ENCODE results near the gene ZNF124.
"Not testable (repeated sequence)": the region's sequence is repeated elsewhere in the genome, so short reads cannot be mapped to it uniquely, and the experiment has no call there.

Gene ZNF124

DNA sequence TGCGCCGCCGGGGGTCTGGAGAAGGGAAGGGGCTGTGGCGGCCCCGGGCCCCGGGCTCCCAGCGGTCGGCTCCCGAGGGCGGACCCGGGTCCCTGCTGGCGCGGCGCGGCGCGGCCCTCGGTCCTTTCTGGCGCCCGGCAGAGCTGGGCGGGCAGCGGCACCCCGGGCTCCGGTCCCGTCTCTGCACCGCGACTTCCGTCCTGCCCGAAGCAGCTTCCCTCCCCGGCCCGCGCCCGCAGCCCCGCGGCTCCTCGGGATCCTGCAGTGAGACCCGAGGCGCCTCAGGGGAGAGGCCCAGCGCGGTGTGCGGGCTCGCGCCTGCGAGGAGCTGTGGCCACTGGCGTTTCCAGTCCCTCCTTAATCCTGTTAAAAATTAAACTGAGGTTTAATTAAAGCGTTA lies 45.2 kb downstream of the ZNF124 start:
- H3K27ac ChIP-seq (ENCODE audit: low read length); H3K4me1 ChIP-seq (ENCODE audit: control insufficient read depth in 1 of 2, insufficient read depth in 2 of 2, low read length in 2 of 2); H3K36me3 ChIP-seq (ENCODE audit: control insufficient read depth in 1 of 2, insufficient read depth in 2 of 2, low read length in 2 of 2); H3K27me3 ChIP-seq (ENCODE audit: low read depth, low read length); H3K4me3 ChIP-seq (ENCODE audit: low read depth in 1 of 2, low read length in 2 of 2); H3K9me3 ChIP-seq (ENCODE audit: control insufficient read depth in 1 of 2, low read length in 2 of 2): not testable (repeated sequence)

DNA sequence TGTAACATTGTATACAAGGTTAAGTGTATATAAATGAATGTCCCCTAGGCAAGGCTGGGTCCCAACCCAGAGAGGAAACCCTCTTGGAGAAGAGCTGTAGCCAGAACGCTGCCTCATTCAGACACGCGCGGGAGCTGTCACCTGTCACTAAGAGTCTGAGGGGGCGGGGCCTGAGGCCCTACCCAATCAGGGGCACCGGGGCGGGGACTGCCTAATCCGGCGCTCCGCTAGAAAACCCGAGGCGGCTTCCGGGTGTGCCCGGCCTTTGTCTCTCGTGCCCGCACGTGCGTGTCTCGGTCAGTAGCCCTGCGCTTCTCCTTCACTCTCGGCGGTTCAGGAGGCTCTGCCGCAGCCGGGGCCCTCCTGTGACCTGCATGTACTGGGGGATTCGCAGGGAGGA lies 45.7 kb downstream of the ZNF124 start:
- H3K27ac ChIP-seq (ENCODE audit: low read length); H3K4me1 ChIP-seq (ENCODE audit: control insufficient read depth in 1 of 2, insufficient read depth in 2 of 2, low read length in 2 of 2); H3K4me3 ChIP-seq (ENCODE audit: low read depth in 1 of 2, low read length in 2 of 2); H3K9me3 ChIP-seq (ENCODE audit: control insufficient read depth in 1 of 2, low read length in 2 of 2); H3K36me3 ChIP-seq (ENCODE audit: control insufficient read depth in 1 of 2, insufficient read depth in 2 of 2, low read length in 2 of 2); H3K27me3 ChIP-seq (ENCODE audit: low read depth, low read length): not testable (repeated sequence)

DNA sequence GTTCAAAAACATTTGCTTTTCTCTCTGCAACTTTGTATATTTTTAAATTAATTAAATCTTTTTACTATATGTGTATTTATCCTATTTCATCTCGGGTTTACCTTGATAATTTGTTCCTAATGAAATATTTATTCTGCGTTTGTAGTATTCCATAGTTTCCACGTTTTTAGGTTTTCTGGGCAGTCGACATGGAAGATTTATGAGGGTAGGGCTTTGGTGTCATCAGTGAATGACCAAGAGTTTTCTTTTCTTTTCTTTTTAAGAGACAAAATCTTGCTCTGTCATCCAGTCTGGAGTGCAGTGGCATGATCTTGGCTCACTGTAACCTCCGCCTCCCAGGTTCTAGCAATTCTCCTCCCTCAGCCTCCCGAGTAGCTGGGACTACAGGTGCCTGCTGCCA lies 50.4 kb downstream of the ZNF124 start:
- Histone ChIP-seq H3K4me1 (ENCODE audit: control insufficient read depth in 1 of 2, insufficient read depth in 2 of 2, low read length in 2 of 2) (no peaks in the 10 kb centered on the region), H3K4me3 (ENCODE audit: low read depth in 1 of 2, low read length in 2 of 2) (no peak overlapping the region), H3K27ac (ENCODE audit: low read length) (no peak overlapping the region), H3K27me3 (ENCODE audit: low read depth, low read length) (no peaks in the 10 kb centered on the region), H3K36me3 (ENCODE audit: control insufficient read depth in 1 of 2, insufficient read depth in 2 of 2, low read length in 2 of 2) (no peaks in the 10 kb centered on the region), H3K9me3 (ENCODE audit: control insufficient read depth in 1 of 2, low read length in 2 of 2) (no peaks in the 10 kb centered on the region)

DNA sequence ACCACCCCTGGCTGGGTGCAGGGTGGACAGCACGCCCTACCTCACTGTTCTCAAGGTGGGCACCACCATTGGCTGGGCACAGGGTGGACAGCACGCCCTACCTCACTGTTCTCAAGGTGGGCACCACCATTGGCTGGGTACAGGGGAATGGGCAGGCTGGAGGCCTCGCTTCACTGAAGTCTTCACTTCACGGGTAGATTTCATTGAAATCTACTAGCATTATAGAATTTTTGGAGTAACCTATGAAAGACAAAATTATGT lies 51.5 kb downstream of the ZNF124 start:
- not testable (repeated sequence) for H3K4me1 ChIP-seq (ENCODE audit: control insufficient read depth in 1 of 2, insufficient read depth in 2 of 2, low read length in 2 of 2); H3K27ac ChIP-seq (ENCODE audit: low read length); H3K4me3 ChIP-seq (ENCODE audit: low read depth in 1 of 2, low read length in 2 of 2); H3K27me3 ChIP-seq (ENCODE audit: low read depth, low read length); H3K9me3 ChIP-seq (ENCODE audit: control insufficient read depth in 1 of 2, low read length in 2 of 2); H3K36me3 ChIP-seq (ENCODE audit: control insufficient read depth in 1 of 2, insufficient read depth in 2 of 2, low read length in 2 of 2)

DNA sequence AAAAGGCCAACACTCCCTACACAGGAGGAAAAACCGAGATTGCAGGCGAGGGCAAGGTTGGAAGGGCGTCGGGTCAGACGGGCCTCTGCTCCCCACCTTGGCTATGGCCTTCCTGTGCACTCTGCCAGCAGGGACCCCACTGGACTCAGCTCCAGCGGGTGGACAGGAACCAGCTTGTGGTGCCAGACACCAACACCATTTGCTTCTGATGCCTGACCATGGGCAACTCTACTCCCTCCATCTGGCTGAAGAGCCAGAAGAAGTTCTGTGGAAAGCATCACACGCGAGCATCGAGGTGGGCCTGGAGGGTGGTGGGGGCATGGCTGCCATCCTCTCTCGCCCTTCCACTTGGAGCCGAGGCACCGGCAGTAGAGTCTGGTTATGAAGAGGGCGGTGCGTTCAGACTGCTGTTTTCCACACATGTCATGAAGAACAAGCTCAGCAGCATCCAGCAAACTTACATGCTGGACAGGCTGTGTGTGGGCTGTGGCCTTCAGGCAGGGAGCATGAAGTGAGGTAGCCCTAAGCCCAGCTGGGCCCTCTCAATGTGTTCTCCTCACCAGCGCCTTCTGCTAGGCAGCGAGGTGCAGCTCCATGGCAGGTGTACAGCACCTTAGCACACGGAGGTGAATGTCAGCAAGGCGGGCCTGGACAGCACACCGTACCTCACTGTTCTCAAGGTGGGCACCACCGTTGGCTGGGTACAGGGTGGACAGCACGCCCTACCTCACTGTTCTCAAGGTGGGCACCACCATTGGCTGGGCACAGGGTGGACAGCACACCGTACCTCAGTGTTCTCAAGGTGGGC lies 52.0 kb downstream of the ZNF124 start:
- Histone ChIP-seq H3K4me3 (ENCODE audit: low read depth in 1 of 2, low read length in 2 of 2) (no peak overlapping the region), H3K27me3 (ENCODE audit: low read depth, low read length) (no peaks in the 10 kb centered on the region), H3K36me3 (ENCODE audit: control insufficient read depth in 1 of 2, insufficient read depth in 2 of 2, low read length in 2 of 2) (no peaks in the 10 kb centered on the region), H3K9me3 (ENCODE audit: control insufficient read depth in 1 of 2, low read length in 2 of 2) (no peaks in the 10 kb centered on the region), H3K27ac (ENCODE audit: low read length) (no peak overlapping the region), H3K4me1 (ENCODE audit: control insufficient read depth in 1 of 2, insufficient read depth in 2 of 2, low read length in 2 of 2) (no peaks in the 10 kb centered on the region)

DNA sequence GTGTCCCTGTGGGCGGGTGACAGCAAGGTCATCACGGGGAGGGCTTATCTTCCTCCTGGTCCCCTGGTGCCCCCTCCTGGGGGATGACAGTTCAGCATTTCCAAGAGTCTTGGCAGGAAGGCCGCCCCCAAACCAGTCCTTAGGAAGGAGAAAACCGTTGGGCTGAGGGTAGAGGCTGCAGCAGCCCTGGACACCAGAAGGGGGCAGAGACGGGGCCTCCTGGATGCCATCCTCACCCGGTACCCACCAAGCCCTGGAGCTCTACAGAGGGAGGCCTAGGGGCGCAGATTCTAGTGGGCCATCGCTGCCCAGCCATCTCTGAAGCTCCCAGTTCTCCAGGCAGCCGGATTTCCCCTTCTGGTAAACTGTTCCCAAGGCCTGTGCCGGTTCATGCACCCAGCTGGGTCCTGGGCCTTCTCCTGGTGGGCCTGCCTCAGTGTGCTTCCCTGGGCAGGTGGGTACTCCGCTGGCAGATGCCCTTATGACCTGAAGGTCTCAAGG lies 52.8 kb downstream of the ZNF124 start:
- Histone ChIP-seq H3K4me1 (ENCODE audit: control insufficient read depth in 1 of 2, insufficient read depth in 2 of 2, low read length in 2 of 2) (no peaks in the 10 kb centered on the region), H3K9me3 (ENCODE audit: control insufficient read depth in 1 of 2, low read length in 2 of 2) (no peaks in the 10 kb centered on the region), H3K27ac (ENCODE audit: low read length) (no peak overlapping the region), H3K27me3 (ENCODE audit: low read depth, low read length) (no peaks in the 10 kb centered on the region), H3K4me3 (ENCODE audit: low read depth in 1 of 2, low read length in 2 of 2) (no peak overlapping the region), H3K36me3 (ENCODE audit: control insufficient read depth in 1 of 2, insufficient read depth in 2 of 2, low read length in 2 of 2) (no peaks in the 10 kb centered on the region)

DNA sequence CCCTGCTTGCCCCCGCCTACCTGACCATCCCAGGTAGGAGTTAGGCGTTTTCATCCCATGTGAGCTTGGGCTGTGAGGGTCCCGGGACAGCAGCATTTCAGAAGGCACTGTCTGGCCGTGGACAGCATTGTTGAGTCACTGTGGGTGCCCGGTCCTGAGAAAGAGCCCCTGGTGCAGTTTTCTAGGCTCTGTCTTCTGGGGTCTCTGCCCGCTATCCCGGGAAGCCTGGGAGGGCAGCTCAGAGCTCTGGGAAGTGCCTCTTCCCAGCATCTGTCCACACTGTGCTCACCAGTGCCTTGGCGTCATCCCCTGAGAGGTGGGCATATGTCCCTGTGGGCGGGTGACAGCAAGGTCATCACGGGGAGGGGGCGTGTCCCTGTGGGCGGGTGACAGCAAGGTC lies 56.3 kb downstream of the ZNF124 start:
- Histone ChIP-seq H3K27me3 (ENCODE audit: low read depth, low read length) (no peaks in the 10 kb centered on the region), H3K9me3 (ENCODE audit: control insufficient read depth in 1 of 2, low read length in 2 of 2) (no peaks in the 10 kb centered on the region), H3K36me3 (ENCODE audit: control insufficient read depth in 1 of 2, insufficient read depth in 2 of 2, low read length in 2 of 2) (no peaks in the 10 kb centered on the region), H3K4me3 (ENCODE audit: low read depth in 1 of 2, low read length in 2 of 2) (no peak overlapping the region), H3K27ac (ENCODE audit: low read length) (no peak overlapping the region), H3K4me1 (ENCODE audit: control insufficient read depth in 1 of 2, insufficient read depth in 2 of 2, low read length in 2 of 2) (peaks cover 0 to 4% of the 10 kb centered on the region in 2 donors)

DNA sequence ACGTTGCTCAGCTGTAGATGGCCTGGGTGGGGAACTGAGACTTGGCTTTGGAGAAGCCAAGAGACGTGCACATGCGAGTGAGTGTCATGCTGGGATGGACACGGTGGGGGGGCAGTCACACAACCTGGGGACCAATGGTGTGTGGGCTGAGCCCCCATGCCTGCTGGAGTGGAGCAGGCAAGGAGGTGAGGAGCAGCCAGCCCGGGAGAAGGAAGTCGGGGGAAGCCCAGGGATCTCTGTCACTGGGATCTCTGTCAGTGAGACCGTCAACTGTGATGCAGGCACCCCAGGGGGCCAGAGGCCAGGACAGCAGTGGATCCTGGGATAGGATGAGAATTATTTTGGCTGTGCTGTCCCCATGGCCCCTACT lies 56.7 kb downstream of the ZNF124 start:
- Histone ChIP-seq H3K4me3 (ENCODE audit: low read depth in 1 of 2, low read length in 2 of 2) (no peak overlapping the region), H3K27ac (ENCODE audit: low read length) (no peak overlapping the region), H3K27me3 (ENCODE audit: low read depth, low read length) (no peaks in the 10 kb centered on the region), H3K4me1 (ENCODE audit: control insufficient read depth in 1 of 2, insufficient read depth in 2 of 2, low read length in 2 of 2) (peaks cover 0 to 4% of the 10 kb centered on the region in 2 donors), H3K36me3 (ENCODE audit: control insufficient read depth in 1 of 2, insufficient read depth in 2 of 2, low read length in 2 of 2) (no peaks in the 10 kb centered on the region), H3K9me3 (ENCODE audit: control insufficient read depth in 1 of 2, low read length in 2 of 2) (no peaks in the 10 kb centered on the region)

DNA sequence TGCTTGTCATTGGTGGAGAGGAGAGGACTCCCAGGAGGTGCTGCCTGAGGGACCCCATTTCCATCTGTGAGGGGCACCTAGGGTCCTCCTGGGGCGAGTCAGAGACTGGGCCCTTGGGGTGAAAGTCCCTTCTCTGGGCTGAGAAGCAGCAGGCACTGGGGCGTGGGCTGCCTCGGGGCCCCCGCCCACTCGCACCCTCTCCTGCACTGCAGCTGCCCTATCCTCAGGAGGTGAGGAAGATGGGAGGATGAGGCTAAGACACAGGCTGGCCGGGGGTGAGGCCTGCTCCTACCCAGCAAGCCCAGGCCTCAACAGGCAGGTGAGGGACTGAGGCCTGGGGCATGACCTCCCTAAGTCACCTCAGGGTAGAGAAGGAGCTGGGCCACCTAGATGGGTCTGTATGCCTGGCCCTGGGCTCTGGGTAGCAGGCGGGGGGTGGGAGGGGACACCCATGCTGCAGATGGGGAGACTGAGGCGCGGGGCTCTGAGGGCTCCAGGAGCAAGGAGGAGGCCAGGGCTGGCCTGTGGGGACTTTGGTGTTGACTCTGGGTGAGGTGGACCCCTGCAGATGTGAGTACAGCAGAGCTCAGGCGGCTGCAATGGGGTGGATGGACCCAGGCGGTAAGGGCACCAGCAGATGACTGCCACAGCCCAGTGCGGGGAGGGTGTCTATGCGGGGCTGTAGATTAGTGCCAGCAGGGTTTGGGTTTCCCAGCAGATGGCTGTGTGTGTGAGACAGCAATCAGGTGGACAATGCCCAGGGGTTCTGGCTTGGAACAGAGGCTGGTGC lies 57.3 kb downstream of the ZNF124 start:
- no peaks in the 10 kb centered on the region for H3K27me3 ChIP-seq (ENCODE audit: low read depth, low read length)
- H3K27ac ChIP-seq (ENCODE audit: low read length), result no peak overlapping the region
- H3K4me1 ChIP-seq (ENCODE audit: control insufficient read depth in 1 of 2, insufficient read depth in 2 of 2, low read length in 2 of 2), result peaks cover 0 to 4% of the 10 kb centered on the region in 2 donors
- no peaks in the 10 kb centered on the region for H3K36me3 ChIP-seq (ENCODE audit: control insufficient read depth in 1 of 2, insufficient read depth in 2 of 2, low read length in 2 of 2)
- H3K4me3 ChIP-seq (ENCODE audit: low read depth in 1 of 2, low read length in 2 of 2), result no peak overlapping the region
- no peaks in the 10 kb centered on the region for H3K9me3 ChIP-seq (ENCODE audit: control insufficient read depth in 1 of 2, low read length in 2 of 2)

DNA sequence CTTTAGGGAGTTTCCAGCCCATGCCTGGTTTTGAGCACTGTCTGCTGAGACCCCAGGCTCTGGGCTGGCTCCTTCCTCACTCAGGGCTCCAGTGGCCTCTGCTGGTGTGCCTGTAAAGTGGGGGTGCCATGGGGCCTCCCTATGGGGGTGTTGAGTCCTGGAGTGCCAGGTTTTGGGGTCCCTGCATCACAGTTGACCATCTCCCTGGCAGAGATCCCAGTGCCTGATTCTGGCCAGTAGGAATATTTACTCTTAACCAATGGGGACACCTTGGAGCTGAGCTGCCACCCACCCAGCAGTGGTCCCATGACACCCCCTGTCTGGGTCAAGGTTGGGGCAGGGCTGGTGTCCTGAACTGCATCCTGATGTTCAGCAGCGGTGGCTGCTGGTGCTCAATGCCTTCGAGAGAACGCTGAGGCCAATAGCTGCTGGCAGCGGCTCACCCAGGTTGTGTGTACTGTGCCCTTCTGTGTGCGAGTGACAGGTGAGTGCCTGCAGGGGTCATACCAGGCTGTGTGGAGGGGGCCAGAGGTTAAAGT lies 58.0 kb downstream of the ZNF124 start:
- H3K9me3 ChIP-seq (ENCODE audit: control insufficient read depth in 1 of 2, low read length in 2 of 2), result no peaks in the 10 kb centered on the region
- H3K27me3 ChIP-seq (ENCODE audit: low read depth, low read length), result no peaks in the 10 kb centered on the region
- no peak overlapping the region for H3K27ac ChIP-seq (ENCODE audit: low read length)
- no peaks in the 10 kb centered on the region for H3K36me3 ChIP-seq (ENCODE audit: control insufficient read depth in 1 of 2, insufficient read depth in 2 of 2, low read length in 2 of 2)
- no peak overlapping the region for H3K4me3 ChIP-seq (ENCODE audit: low read depth in 1 of 2, low read length in 2 of 2)
- H3K4me1 ChIP-seq (ENCODE audit: control insufficient read depth in 1 of 2, insufficient read depth in 2 of 2, low read length in 2 of 2), result peaks cover 0 to 4% of the 10 kb centered on the region in 2 donors

DNA sequence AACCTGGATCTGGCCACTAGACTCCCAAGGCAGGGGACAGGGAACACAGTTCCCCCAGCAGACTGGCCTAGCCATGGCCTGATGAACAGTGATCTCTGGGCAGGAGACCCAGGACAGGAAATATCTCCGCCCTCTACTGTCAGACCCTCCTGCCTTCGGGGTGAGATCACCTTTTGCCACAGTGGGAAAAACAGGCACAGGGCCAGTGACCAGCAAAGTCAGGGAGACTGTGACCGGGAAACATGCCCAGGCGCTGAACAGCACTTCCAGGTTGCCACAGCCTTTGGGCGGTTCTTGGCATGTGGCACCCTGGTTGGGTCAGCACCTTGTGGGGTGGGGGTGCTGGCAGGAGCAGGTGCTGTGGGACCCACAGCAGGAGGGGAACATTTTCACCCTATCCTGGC lies 58.7 kb downstream of the ZNF124 start:
- Histone ChIP-seq H3K27ac (ENCODE audit: low read length) (no peak overlapping the region), H3K4me3 (ENCODE audit: low read depth in 1 of 2, low read length in 2 of 2) (no peak overlapping the region), H3K4me1 (ENCODE audit: control insufficient read depth in 1 of 2, insufficient read depth in 2 of 2, low read length in 2 of 2) (peaks cover 0 to 4% of the 10 kb centered on the region in 2 donors), H3K27me3 (ENCODE audit: low read depth, low read length) (no peaks in the 10 kb centered on the region), H3K9me3 (ENCODE audit: control insufficient read depth in 1 of 2, low read length in 2 of 2) (no peaks in the 10 kb centered on the region), H3K36me3 (ENCODE audit: control insufficient read depth in 1 of 2, insufficient read depth in 2 of 2, low read length in 2 of 2) (no peaks in the 10 kb centered on the region)

Measured in muscle layer of duodenum (tissue), 2 donors.